IPS DF 6.9 (cell line): ENCODE data around the gene CDK7.

Source experiments
- DNase-seq: peaks from one replicate; pipeline ENCODE4 v3.0.0-alpha.2; 2013; ENCODE audit warnings: low read depth, low spot score
- H3K27ac ChIP-seq: one replicate; pipeline ENCODE4 v1.5.1; 2013; ENCODE audit warnings: low read length, control low read depth
- H3K27me3 ChIP-seq: 2 replicates; pipeline ENCODE4 v1.6.1; 2013; ENCODE audit warnings: mild to moderate bottlenecking, low read length; ENCODE audit not compliant: control insufficient read depth, insufficient read depth
- H3K36me3 ChIP-seq: 2 replicates; pipeline ENCODE4 v1.6.1; 2013; ENCODE audit warnings: low read length; ENCODE audit not compliant: control insufficient read depth, insufficient read depth
- H3K4me1 ChIP-seq: 2 replicates; pipeline ENCODE4 v1.6.1; 2013; ENCODE audit warnings: low read length; ENCODE audit not compliant: control insufficient read depth, insufficient read depth
- H3K4me3 ChIP-seq: 2 replicates; pipeline ENCODE4 v1.5.1; 2013; ENCODE audit warnings: mild to moderate bottlenecking, low read length
- H3K9me3 ChIP-seq: 2 replicates; pipeline ENCODE4 v1.6.1; 2013; ENCODE audit warnings: low read length, inconsistent platforms; ENCODE audit not compliant: control insufficient read depth, insufficient read depth
- WGBS: extraction: QIAGEN DNeasy Blood & Tissue Kit; methylation state at CpG from one replicate; pipeline ENCODE4 v1.1.7; 2013; ENCODE audit warnings: mixed read lengths, missing lambda C conversion rate; ENCODE audit not compliant: insufficient read length, insufficient coverage; 5-methylcytosine and 5-hydroxymethylcytosine counted together

The CDK7 gene

DNA sequence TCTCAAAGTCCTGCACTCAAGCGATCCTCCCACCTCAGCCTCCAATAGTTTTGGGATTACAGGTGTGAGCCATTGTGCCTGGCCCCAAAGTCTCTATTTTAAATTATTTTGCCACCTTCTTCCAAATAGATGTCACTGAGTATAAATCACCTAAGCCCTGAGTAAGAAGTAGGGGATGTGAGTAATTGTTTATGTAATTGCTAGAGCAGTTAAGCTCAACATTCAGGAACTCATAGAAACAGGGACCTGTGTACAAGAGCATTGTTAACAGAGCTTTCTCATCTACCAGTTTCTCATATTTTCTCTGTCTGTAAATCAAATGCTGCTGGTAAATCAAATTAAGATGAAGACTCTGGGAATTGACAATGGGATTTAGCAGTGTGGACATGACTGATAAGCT, 26.3 kb downstream of the CDK7 start:
- no peak overlapping the region for H3K27ac ChIP-seq
- H3K27me3 ChIP-seq, result no peaks in the 10 kb centered on the region
- H3K4me3 ChIP-seq, result no peak overlapping the region
- no peaks in the 10 kb centered on the region for H3K4me1 ChIP-seq
- WGBS, result no CpG with 5 or more reads among the region's 1 CpG
- no peak for DNase-seq
- H3K9me3 ChIP-seq, result no peaks in the 10 kb centered on the region
- peaks cover 2% of the 10 kb centered on the region; the same call in 1 of the 2 replicates for H3K36me3 ChIP-seq

DNA sequence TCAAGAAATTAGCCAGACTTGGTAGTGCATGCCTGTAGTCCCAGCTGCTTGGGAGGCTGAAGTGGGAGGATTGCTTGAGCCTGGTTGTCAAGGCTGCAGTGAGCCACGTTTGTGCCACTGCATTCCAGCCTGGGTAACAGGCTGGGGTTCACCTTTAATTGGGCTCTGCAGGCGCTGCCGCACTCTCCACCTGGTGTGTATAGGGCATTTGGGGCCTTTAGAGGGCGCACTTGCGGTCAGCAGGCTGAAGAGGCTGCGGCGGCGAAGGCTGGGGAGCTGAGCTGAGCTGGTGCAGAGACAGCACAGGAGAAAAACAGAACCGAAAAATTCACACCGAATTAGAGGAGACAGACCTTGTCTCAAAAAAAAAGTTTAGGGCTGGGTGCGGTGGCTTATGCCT, 31.2 kb downstream of the CDK7 start:
- no peaks in the 10 kb centered on the region for H3K27me3 ChIP-seq
- WGBS, result no CpG with 5 or more reads among the region's 11 CpGs
- peaks cover 4% of the 10 kb centered on the region; the same call in 1 of the 2 replicates for H3K36me3 ChIP-seq
- H3K27ac ChIP-seq, result no peak overlapping the region
- no peak overlapping the region for H3K4me3 ChIP-seq
- no peaks in the 10 kb centered on the region for H3K4me1 ChIP-seq
- H3K9me3 ChIP-seq, result no peaks in the 10 kb centered on the region
- DNase-seq, result peak; percentile 57

DNA sequence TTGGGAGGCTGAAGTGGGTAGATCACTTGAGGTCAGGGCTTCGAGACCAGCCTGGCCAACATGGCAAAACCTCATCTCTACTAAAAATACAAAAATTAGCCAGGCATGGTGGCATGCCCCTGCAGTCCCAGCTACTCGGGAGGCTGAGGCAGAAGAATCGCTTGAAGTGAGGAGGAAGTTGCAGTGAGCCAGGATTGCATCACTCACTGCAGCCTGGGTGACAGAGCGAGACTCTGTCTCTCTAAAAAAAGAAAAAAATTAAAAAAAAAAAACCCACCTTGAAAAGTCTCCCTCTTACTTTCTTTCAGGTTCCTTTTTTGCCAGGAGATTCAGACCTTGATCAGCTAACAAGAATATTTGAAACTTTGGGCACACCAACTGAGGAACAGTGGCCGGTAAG, 34.2 kb downstream of the CDK7 start:
- Histone ChIP-seq H3K4me1 (no peaks in the 10 kb centered on the region), H3K36me3 (peaks cover 4% of the 10 kb centered on the region; the same call in 1 of the 2 replicates), H3K9me3 (no peaks in the 10 kb centered on the region), H3K4me3 (no peak overlapping the region), H3K27me3 (no peaks in the 10 kb centered on the region), H3K27ac (no peak overlapping the region)
- WGBS, result no CpG with 5 or more reads among the region's 5 CpGs
- DNase-seq, result no peak

DNA sequence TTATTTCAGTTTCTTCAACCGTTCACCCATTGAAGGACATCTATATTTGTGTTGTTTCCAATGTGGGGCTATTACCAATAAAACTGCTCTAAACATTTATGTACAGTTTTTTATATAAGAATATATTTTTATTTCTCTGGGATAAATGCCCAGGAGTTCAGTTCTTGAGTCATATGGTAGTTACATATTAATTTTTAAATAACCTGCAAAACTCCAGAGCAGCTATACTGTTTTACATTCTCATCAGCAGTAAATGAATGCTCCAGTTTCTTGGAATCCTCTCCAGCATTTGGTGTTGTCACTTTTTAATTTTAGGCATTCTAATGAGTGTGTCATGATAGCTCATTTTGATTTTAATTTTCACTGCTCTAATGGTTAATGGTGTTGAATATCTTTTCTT, 36.2 kb downstream of the CDK7 start:
- H3K9me3 ChIP-seq, result no peaks in the 10 kb centered on the region
- no peaks in the 10 kb centered on the region for H3K27me3 ChIP-seq
- H3K4me1 ChIP-seq, result no peaks in the 10 kb centered on the region
- peaks cover 4% of the 10 kb centered on the region; the same call in 1 of the 2 replicates for H3K36me3 ChIP-seq
- WGBS, result no CpG with 5 or more reads among the region's 1 CpG
- no peak overlapping the region for H3K4me3 ChIP-seq
- DNase-seq, result no peak
- no peak overlapping the region for H3K27ac ChIP-seq

DNA sequence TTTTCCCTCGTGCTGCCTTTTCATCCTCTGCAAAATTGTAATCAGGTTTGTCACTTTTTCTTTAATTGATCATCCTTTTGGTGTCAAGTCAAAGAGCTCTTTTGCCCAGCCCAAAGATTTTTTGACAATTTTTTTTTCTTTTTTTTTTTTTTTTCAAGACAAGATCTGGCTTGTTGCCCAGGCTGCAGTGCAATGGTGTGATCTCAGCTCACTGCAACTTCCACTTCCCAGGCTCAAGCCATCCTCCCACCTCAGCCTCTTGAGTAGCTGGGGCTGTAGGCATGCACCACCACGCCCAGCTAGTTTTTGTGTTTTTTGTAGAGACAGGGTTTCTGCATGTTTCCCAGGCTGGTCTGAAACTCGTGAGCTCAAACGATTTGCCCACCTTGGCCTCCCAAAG, 36.7 kb downstream of the CDK7 start:
- peaks cover 4% of the 10 kb centered on the region; the same call in 1 of the 2 replicates for H3K36me3 ChIP-seq
- H3K4me1 ChIP-seq, result no peaks in the 10 kb centered on the region
- WGBS, result no CpG with 5 or more reads among the region's 4 CpGs
- no peaks in the 10 kb centered on the region for H3K27me3 ChIP-seq
- no peak for DNase-seq
- no peaks in the 10 kb centered on the region for H3K9me3 ChIP-seq
- H3K27ac ChIP-seq, result no peak overlapping the region
- H3K4me3 ChIP-seq, result no peak overlapping the region

DNA sequence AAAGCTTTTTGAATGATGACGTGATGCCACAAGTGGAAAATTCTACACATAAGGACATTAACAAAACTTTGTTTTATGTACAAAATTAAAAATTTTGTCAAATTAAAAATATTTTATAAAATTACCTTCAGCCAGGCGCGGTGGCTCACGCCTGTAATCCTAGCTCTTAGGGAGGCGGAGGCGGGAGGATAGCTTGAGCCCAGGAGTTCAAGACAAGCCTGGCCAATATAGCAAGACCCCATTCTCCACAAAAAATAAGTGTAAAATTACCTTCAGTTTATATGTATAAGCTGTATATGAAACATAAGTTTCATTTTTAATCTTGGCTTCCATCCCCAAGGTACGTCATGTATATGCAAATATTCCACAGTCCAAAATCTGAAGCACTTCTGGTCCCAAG, 40.9 kb downstream of the CDK7 start:
- Histone ChIP-seq H3K4me3 (no peak overlapping the region), H3K36me3 (no peaks in the 10 kb centered on the region), H3K27me3 (no peaks in the 10 kb centered on the region), H3K27ac (no peak overlapping the region), H3K9me3 (no peaks in the 10 kb centered on the region), H3K4me1 (no peaks in the 10 kb centered on the region)
- no CpG with 5 or more reads among the region's 7 CpGs for WGBS
- no peak for DNase-seq

DNA sequence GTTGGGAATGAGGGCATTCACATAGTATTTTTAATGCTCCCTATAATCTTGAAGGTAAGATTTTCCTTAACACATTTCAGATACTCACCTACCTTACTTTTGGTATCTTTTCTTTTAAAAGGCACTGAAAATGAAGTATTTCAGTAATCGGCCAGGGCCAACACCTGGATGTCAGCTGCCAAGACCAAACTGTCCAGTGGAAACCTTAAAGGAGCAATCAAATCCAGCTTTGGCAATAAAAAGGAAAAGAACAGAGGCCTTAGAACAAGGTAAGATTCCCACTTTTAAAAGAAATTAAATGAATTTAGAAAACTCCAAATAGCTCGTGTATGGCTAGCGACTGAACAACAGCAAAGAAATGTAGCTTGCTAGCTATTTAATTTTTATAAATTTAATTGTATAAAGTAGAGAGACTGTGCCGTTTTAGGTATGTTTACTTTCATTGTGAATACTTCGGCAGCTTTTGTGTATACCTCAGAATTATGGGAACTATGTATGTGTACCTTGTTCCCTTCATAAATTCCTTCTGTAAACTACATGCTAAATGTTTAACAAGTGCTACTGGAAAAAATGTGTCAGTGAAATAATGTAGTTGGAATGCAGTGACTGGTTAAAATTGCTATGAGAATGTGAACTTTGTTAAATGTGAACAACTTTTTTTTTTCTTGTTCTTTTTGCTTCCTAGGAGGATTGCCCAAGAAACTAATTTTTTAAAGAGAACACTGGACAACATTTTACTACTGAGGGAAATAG, 41.9 kb downstream of the CDK7 start:
- H3K4me1 ChIP-seq, result no peaks in the 10 kb centered on the region
- DNase-seq, result no peak
- H3K36me3 ChIP-seq, result no peaks in the 10 kb centered on the region
- H3K27ac ChIP-seq, result no peak overlapping the region
- WGBS, result no CpG with 5 or more reads among the region's 5 CpGs
- no peaks in the 10 kb centered on the region for H3K27me3 ChIP-seq
- H3K4me3 ChIP-seq, result no peak overlapping the region
- no peaks in the 10 kb centered on the region for H3K9me3 ChIP-seq

DNA sequence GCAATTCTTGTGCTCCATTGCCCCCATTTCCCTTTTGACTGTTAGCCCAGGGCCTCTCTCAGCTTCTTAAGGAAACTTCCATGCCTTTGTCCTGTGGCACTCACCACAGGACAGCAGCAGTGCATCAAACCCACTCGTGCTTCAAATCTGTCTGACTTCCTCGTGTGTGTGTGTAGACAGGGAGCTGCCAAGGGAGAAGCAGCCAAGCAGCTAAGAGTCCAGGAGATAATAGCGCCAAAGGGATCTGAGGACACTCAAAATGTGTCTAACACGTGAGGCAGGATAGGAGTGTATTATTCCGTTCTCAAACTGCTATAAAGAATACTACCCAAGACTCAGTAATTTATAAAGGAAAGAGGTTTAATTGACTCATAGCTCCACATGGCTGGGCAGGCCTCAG, 44.8 kb downstream of the CDK7 start:
- DNase-seq, result no peak
- WGBS, result no CpG with 5 or more reads among the region's 5 CpGs
- no peaks in the 10 kb centered on the region for H3K36me3 ChIP-seq
- no peaks in the 10 kb centered on the region for H3K27me3 ChIP-seq
- H3K4me3 ChIP-seq, result no peak overlapping the region
- H3K4me1 ChIP-seq, result no peaks in the 10 kb centered on the region
- no peak overlapping the region for H3K27ac ChIP-seq
- H3K9me3 ChIP-seq, result no peaks in the 10 kb centered on the region

DNA sequence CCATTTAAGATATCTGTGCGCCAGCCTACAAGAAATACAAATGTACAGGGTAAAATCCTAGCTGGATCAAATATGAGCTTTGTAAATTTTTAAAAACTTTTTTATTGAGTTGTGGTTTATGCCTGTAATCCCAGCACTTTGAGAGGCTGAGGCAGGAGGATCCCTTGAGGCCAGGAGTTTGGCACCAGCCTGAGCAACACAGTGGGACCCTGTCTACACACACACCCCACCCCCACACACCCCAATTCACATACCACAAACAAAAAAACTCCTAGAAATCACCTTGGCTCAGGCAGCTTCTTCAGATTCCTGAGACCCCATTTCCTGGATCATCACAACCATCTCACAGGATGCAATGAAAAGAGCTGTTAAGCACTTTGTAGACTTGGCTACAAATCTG, 46.4 kb downstream of the CDK7 start:
- no peaks in the 10 kb centered on the region for H3K36me3 ChIP-seq
- H3K4me3 ChIP-seq, result no peak overlapping the region
- no peaks in the 10 kb centered on the region for H3K9me3 ChIP-seq
- H3K27ac ChIP-seq, result no peak overlapping the region
- no CpG with 5 or more reads among the region's 1 CpG for WGBS
- no peaks in the 10 kb centered on the region for H3K27me3 ChIP-seq
- no peaks in the 10 kb centered on the region for H3K4me1 ChIP-seq
- no peak for DNase-seq

DNA sequence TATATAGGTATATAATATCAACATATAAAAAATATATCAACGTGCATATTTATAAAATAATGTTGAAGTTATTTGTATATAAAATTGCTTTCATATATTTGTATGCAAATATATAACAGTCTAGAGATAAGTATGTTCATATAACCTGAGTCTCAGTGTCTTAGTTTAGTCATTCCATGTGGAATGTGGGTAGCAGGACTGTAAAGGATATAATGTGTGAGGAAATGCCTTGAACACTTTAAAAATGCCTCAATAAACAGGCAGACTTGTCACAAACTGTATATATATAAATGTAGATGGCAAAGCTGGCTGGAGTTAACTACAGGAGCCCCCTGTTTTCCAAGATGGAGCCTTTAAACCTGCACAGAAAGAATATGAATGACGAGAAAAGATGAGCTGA, 49.5 kb downstream of the CDK7 start:
- Histone ChIP-seq H3K36me3 (no peaks in the 10 kb centered on the region), H3K4me1 (no peaks in the 10 kb centered on the region), H3K27ac (no peak overlapping the region), H3K4me3 (no peak overlapping the region), H3K27me3 (no peaks in the 10 kb centered on the region), H3K9me3 (no peaks in the 10 kb centered on the region)
- no peak for DNase-seq
- WGBS, result no CpG with 5 or more reads among the region's 2 CpGs

DNA sequence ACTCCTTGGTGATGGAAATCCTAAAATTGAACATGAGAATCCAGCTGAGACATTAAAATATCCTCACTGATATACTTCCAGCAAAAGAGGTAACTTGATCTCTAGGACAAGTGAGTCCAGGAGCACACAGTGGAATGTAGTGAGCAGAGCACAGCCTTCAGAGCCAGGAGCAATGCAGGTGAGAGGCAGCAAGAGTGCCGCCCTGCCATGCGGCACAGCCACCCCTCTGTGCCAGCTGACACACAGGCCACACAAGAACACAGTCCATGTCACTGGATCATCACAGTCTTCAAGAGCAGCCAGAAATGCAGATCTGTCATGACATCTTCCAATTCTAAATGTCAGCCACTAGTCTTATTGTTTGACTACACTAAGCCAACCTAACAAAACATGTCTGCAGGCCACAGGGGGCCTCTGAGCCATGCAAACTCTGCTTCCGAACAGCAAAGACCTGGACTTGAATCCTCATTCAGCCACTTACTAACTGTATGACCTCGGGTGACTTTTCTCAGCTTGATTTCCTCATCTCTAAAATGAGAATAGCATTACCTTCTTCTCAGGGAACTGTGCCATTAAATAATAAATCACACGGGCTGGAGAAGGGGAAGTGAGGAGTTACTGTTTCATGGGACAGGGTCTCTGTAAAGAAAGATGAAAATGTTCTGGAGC, 50.9 kb downstream of the CDK7 start:
- no peak for DNase-seq
- Histone ChIP-seq H3K27ac (no peak overlapping the region), H3K4me3 (no peak overlapping the region), H3K9me3 (no peaks in the 10 kb centered on the region), H3K4me1 (no peaks in the 10 kb centered on the region), H3K27me3 (no peaks in the 10 kb centered on the region), H3K36me3 (no peaks in the 10 kb centered on the region)
- no CpG with 5 or more reads among the region's 5 CpGs for WGBS
